Measurements from ENCODE around the gene TMEM192.

GRCh38 chr4:165112368-165113121, at the start of gene TMEM192:
- no peak for TF ChIP-seq CTCF (conservative IDR thresholded peaks at IDR 0.05)
- no peak for TF ChIP-seq EZH2 (IDR thresholded peaks at IDR 0.05; ENCODE audit: low read depth)
